DMS 273 treated with DMSO at 0.1 percent for 48 hours (cell line): ENCODE measurements around the gene UPF3B.
"Not testable (repeated sequence)": the region's sequence is repeated elsewhere in the genome, so short reads cannot be mapped to it uniquely, and the experiment has no call there.

ENCODE experiments used
- DNase-seq: peaks from one replicate; lab custom pipeline; 2025; lab: John Stamatoyannopoulos, UW

UPF3B gene

GRCh38 chrX:119824221-119824620 lies 28.5 kb downstream of the UPF3B start:
- not testable (repeated sequence) for DNase-seq

GRCh38 chrX:119821703-119822102 lies 31.1 kb downstream of the UPF3B start:
- DNase-seq = not testable (repeated sequence)

DNA sequence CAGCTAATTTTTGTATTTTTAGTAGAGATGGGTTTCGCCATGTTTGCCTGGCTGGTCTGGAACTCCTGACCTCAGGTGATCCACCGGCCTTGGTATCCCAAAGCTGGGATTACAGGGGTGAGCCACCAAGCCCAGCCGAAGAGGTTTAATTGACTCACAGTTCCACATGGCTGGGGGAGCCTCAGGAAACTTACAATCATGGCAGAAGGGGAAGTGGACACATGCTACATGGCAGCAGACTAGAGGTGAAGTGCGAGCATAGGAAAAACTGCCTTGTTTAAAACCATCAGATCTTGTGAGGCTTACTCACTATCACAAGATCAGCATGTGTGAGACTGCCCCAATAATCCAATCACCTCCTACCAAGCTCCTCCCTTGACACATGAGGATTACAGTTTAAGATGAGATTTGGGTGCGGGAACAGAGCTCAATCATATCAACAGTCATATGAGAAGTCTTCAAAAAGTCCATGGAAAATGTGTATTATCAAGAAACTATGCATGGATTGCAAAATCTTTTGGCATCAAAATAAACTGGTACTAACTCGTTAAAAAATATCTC lies 35.6 kb downstream of the UPF3B start:
- DNase-seq = no peak

DNA sequence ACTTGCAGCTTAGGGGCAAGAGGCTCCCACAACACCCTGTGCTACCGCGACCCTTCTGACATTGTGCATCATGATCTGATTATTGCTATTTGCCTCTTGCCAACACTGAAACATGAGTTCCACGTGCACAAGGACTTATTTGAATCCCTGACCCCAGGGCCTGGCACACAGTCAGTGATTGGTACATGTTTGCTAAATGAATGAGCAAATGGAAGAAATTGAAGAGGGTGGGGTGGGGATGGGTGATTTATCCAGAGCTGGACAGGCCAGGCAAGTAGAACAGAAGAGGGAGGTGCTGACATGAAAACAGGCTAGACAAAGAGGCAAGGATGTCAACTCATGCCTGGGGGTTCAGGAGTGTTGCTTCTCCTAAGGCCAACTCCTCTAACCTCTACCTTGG lies 36.5 kb downstream of the UPF3B start:
- DNase-seq = no peak

DNA sequence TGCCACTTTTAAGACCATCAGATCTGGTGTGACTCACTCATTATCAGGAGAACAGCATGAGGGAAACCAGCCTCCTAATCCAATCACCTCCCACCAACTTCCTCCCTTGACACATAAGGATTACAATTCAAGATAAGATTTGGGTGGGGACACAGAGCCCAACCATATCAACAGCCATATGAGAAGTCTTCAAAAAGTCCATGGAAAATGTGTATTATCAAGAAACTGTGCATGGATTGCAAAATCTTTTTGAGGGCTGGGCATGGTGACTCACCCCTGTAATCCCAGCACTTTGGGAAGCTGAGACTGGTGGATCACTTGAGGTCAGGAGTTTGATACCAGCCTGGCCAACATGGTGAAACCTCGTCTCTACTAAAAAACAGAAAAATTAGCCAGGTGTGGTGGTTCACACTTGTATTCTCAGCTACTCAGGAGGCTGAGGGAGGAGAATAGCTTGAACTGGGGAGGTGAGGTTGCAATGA lies 43.5 kb downstream of the UPF3B start:
- DNase-seq = no peak

GRCh38 chrX:119808461-119808860 lies 44.3 kb downstream of the UPF3B start:
- not testable (repeated sequence) for DNase-seq

- no peak for DNase-seq
These were observed 50.2 kb downstream of the UPF3B start for GRCh38 chrX:119802546-119802945.

DNA sequence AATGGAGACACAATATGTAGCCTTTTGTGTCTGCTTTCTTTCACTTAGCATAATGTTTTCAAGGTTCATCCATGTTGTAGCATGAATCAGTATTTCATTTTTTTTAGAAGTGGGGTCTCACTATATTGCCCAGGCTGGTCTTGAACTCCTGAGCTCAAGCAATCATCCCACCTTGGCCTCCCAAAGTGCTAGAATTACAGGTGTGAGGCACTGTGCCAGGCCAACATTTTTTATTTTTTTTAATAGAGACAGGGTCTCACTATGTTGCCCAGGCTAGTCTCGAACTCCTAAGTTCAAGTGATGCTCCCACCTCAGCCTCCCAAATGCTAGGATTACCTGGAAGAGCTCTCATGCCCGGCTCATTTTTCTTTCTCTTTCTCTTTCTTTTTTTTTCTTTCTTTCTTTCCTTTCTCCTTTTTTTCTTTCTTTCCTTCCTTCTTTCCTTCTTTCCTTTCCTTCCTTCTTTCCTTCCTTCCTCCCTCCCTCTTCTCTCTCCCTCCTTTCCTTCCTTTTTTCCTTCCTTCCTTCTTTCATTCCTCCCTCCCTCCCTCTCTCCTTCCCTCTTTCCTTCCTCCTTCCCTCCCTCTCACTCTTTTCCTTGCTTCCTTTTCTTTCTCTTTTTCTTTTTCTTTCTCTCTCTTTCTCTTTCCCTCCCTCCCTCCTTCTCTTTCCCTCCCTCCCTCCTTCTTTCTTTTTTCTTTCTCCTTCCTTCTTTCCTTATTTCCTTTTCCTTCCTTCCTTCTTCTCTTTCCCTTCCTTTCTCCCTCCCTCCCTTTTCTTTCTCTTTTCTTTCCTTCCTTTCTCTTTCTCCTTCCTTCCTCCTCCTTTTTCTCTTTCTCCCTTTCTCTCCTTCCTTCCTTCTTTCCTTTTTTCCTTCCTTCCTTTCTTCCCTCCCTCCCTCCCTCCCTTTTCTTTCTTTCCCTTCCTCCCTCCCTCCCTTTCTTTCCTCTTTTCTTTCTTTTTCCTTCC lies 51.2 kb downstream of the UPF3B start:
- no peak for DNase-seq

- DNase-seq = peak; percentile 81
These were observed 61.1 kb downstream of the UPF3B start, which contains the start of gene RPL39 for GRCh38 chrX:119791437-119792231. Gene RPL39 (minus strand): TSS chrX:119791630. CDS start chrX:119791576, 54 bp downstream.

DNA sequence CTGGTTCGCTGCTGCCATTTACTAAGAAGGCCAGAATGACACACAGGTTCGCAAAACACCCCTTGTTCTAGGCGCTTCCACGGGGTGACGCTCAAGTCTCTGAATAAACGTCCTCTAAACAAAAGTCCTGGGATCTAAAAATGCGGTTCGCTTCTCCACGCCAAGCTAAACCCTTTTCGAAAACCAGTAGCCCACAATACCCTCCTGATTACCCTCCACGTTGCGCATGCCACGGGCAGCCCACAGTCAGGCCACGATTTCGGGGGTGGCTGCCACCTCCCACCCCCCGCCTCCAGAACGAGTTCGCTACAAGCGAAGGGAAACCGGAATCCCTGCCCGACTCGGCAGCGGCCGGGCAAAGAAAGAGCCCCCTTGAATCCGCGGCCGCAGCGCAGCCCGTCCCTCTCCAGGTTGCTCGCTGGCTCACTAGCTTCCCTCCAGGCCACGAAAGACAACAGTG lies 61.8 kb downstream of the UPF3B start:
- DNase-seq = no peak

- DNase-seq = peak; percentile 47
These were observed 67.9 kb downstream of the UPF3B start for GRCh38 chrX:119784747-119785446.
